Measurements from ENCODE around the gene SERPING1. TPM values are rescaled to one million over a fixed set of nuclear protein-coding genes. Genes with fewer than 3 reads are reported as not detected.

Gene SERPING1
- total and polyA plus RNA-seq, 2 of the 13 experiments (the other 11 are each of a cell fraction or from before 2014, with no cell fraction given), result 2.0 to 10.4 TPM

- TF ChIP-seq ZNF883 (CRISPR knock-in tag; IDR thresholded peaks at IDR 0.05; ENCODE audit: not compliant biosample characterization), result peak; percentile 46
- no peak for TF ChIP-seq SP140L (CRISPR knock-in tag; IDR thresholded peaks at IDR 0.05; ENCODE audit: borderline replicate concordance)
- no peak for TF ChIP-seq CC2D1A (CRISPR knock-in tag; IDR thresholded peaks at IDR 0.05)
- no peak for TF ChIP-seq PRPF4 (IDR thresholded peaks at IDR 0.05; ENCODE audit: low read depth, low read length, poor library complexity, severe bottlenecking)
- TF ChIP-seq ZNF513 (CRISPR knock-in tag; conservative IDR thresholded peaks at IDR 0.05), result 0 out of 2 replicates have a peak, but pooled peaks have one; percentile 52
- TF ChIP-seq, protein P1, sequence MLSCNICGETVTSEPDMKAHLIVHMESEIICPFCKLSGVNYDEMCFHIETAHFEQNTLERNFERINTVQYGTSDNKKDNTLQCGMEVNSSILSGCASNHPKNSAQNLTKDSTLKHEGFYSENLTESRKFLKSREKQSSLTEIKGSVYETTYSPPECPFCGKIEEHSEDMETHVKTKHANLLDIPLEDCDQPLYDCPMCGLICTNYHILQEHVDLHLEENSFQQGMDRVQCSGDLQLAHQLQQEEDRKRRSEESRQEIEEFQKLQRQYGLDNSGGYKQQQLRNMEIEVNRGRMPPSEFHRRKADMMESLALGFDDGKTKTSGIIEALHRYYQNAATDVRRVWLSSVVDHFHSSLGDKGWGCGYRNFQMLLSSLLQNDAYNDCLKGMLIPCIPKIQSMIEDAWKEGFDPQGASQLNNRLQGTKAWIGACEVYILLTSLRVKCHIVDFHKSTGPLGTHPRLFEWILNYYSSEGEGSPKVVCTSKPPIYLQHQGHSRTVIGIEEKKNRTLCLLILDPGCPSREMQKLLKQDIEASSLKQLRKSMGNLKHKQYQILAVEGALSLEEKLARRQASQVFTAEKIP (CRISPR knock-in tag; IDR thresholded peaks at IDR 0.05; ENCODE audit: borderline replicate concordance), result no peak
- peak in 1 of 2 experiments; percentile 83; a peak in 2 of 4 replicates for TF ChIP-seq ATF4 (CRISPR knock-in tag; IDR thresholded peaks at IDR 0.05)
- TF ChIP-seq ZNF24 (IDR thresholded peaks at IDR 0.05), result no peak
- no peak for TF ChIP-seq JDP2 (CRISPR knock-in tag; IDR thresholded peaks at IDR 0.05; ENCODE audit: borderline replicate concordance)
- TF ChIP-seq ATF1 (CRISPR knock-in tag; IDR thresholded peaks at IDR 0.05), result peak; percentile 90
- TF ChIP-seq KMT2A (CRISPR knock-in tag; IDR thresholded peaks at IDR 0.05), result no peak; the same call in 1 of the 2 replicates
- no peak for TF ChIP-seq ZNF10 (CRISPR knock-in tag; IDR thresholded peaks at IDR 0.05; ENCODE audit: borderline replicate concordance, low read depth)
- peak; percentile 88; the same call in 1 of the 2 replicates for TF ChIP-seq ELF4 (CRISPR knock-in tag; IDR thresholded peaks at IDR 0.05; ENCODE audit: borderline replicate concordance)
- no peak for TF ChIP-seq ZNF660 (CRISPR knock-in tag; IDR thresholded peaks at IDR 0.05; ENCODE audit: borderline replicate concordance, low read depth)
- TF ChIP-seq ZNF629 (CRISPR knock-in tag; conservative IDR thresholded peaks at IDR 0.05), result no peak
- peak; percentile 81 for TF ChIP-seq ZNF605 (CRISPR knock-in tag; IDR thresholded peaks at IDR 0.05)
- TF ChIP-seq, protein P2, sequence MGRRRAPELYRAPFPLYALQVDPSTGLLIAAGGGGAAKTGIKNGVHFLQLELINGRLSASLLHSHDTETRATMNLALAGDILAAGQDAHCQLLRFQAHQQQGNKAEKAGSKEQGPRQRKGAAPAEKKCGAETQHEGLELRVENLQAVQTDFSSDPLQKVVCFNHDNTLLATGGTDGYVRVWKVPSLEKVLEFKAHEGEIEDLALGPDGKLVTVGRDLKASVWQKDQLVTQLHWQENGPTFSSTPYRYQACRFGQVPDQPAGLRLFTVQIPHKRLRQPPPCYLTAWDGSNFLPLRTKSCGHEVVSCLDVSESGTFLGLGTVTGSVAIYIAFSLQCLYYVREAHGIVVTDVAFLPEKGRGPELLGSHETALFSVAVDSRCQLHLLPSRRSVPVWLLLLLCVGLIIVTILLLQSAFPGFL (CRISPR knock-in tag; IDR thresholded peaks at IDR 0.05), result no peak
- TF ChIP-seq NFRKB (IDR thresholded peaks at IDR 0.05), result no peak
- no peak for TF ChIP-seq PRDM4 (CRISPR knock-in tag; IDR thresholded peaks at IDR 0.05; ENCODE audit: borderline replicate concordance)
- no peak for TF ChIP-seq HDAC6 (IDR thresholded peaks at IDR 0.05; ENCODE audit: low read depth, low read length)
These were observed 59.9 kb downstream of the SERPING1 start, which contains the start of gene CLP1 (continued) for GRCh38 chr11:57657194-57658022.
